Fibroblast of gingiva (primary cell): ENCODE data around the gene CAT.
A peak's percentile ranks its signal among the peaks of the same experiment; 100 is the strongest.

Experiments
- DNase-seq: peaks from one replicate; pipeline ENCODE4 v3.0.0-alpha.2; 2011; ENCODE audit warnings: low read depth

CAT gene

DNA sequence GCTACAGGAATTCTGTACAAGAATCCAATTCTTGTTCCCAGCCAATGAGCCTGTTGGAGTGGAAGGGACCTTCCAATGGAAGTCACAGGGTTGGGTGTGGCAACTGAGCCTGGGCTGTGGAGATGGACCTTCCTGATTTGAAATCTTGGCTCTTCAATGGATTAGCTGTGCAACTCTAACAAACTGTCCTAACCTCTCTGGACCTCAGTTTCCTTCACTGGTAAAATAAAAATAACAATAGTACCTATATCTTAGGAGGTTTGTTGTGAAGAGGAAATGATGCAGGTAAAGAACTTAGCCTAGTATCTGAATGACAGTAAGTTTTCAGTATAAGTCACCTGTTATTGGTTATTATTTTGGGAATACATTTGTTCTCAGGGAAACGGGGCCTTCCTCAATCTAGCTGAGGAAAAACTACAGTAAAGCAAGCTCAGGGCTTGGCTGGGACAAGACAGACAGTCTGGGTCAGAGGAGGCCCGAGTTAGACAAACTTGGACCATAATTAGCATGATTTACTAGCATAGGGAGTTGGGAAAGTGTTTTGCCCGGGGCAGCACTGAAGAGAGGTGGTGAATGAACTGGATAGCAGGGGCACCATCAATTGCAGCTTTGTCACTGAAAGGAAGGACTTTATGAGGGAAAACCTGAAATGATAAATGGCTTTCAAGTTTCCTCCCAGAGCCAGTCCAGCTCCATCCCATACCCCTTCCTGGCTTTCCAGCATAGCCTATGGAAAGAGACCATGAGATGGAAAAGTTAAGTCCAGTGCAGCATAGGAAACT, 61.2 kb downstream of the CAT start:
- DNase-seq: no peak

- peak; percentile 86 for DNase-seq
Observed at GRCh38 chr11:34501500-34501899, 62.8 kb downstream of the CAT start.

GRCh38 chr11:34501949-34502348, 63.2 kb downstream of the CAT start:
- DNase-seq: no peak

GRCh38 chr11:34502949-34503348, 64.2 kb downstream of the CAT start:
- no peak for DNase-seq

GRCh38 chr11:34505874-34506273, 67.1 kb downstream of the CAT start:
- DNase-seq: no peak

DNA sequence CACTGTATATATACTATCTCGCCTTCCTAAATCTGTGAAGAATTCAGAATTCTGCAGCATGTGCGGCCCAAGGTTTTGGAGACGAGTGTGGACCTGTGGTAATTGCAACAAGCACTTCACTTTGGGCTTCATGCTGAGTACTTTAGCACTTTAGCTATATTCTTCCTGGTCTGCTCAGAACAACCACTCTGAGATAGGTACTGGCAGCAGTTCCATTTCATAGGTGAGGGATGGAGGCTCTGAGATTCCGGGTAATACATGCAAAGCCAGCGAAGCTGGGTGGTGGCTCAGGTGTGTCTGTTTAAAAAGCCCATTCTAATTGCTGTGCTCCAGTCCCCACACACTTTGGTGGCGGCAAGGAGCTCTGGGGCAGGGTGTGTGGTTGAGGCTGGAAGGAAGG, 68.4 kb downstream of the CAT start:
- no peak for DNase-seq

GRCh38 chr11:34507610-34508009, 68.9 kb downstream of the CAT start:
- no peak for DNase-seq

- no peak for DNase-seq
Observed at GRCh38 chr11:34508524-34508923, 69.8 kb downstream of the CAT start.

DNA sequence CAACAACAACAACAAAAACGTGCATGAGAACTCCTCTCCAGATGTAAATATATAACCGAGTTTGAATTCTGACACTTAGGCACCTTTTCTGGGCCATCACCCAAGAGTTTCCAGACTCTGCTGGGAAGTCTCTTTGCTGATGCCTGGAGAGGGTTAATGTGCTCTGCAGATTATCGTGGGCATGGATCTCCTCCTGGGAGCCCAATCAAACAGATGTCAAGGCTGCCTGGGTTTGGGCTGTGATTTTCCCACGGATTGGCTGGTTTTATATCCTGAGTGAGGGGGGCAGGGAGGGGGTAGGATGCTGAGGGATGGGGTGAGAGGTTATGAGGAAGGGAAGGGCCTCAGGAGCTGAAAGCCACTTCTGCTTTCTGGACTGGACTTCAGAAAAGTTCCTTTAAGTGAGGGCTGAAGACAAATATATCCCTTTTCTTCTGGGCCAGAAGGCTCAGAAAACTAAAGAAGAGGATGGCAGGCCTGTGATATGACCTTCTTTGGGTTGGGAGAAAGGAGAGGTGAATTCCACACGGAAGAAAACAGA, 70.7 kb downstream of the CAT start:
- no peak for DNase-seq

DNA sequence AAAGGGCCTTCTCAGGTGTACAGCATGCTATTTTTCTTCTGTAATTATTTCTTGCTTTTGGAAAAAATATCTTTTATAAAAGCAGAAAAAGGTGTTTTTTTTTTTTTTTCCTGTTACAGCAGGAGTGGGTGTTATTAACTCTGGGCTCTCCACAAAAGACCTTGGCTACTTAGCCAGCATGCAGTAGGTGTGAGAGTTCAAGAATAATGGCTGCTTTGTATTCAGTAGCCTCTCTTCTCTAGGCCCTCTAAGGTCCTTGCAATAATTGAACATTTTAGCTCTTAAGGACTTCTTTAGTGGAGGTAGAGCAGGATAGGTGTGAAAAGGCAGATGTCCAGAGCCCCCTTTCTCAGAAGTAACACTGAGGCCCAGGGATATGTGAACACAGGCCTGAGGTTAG, 71.5 kb downstream of the CAT start:
- DNase-seq: no peak

DNA sequence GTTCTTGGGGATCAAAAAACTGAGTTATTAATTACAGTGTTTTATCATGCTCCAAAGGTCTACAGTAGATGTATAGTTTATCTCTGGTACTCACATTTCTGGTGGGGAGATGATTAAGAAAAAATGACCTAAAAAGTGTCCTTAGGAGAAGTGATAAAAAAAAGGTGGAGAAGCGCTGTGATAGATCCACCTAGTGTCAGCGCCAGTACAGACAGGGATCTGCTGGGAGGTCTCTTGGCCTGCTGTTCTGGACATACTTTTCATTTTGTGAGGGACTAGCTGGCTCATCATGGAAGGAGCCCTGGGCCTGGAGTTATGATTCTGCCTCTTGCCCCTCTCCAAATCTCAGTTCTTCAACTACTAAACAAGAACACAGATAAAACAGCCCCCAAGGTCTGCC, 71.9 kb downstream of the CAT start:
- DNase-seq: no peak

GRCh38 chr11:34512840-34513681, 74.3 kb downstream of the CAT start:
- DNase-seq: peak; percentile 35

DNA sequence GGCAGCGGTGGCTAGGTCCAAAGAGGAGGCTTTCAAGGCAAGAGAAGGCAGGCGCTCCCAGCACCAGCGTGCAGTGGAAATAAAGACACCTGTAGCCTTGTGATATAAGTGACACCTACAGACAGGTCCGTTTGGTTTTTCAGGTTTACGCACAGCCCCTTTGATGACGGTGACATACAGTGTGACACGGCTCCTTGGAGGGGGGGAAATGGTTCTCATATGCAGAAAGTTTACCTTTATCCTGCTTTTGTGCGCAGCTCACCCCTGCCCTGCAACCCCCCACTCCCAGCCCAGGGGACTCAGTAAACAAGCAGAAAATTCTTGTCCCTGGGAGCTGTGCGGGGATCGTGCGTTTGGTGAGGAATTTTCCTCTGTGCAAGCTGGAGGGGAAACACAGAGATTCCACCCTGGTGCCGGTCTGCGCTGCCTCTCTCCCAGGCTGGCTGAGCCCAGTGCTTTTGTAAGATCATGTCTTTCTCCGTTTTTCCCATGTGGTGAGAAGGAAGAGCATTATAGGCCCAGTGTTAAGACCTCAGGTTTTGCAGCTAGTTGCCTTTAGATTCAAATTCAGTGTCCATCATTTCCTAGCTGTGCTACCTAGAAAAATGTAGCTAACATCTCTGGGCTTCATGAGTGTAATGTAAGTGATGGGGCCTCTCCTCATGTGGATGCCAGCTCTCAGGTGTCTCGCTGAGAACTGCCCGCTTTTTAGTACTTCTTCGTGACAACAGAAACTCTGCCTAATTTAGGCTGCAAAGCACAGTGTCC, 75.1 kb downstream of the CAT start, which contains the start of gene ELF5:
Gene ELF5 (minus strand): TSS at position 113 of the 768 bp plus-strand sequence. CDS start 8,045 bp downstream, outside the sequence.
- no peak for DNase-seq

- no peak for DNase-seq
Observed at GRCh38 chr11:34514597-34514996, 75.9 kb downstream of the CAT start.

DNA sequence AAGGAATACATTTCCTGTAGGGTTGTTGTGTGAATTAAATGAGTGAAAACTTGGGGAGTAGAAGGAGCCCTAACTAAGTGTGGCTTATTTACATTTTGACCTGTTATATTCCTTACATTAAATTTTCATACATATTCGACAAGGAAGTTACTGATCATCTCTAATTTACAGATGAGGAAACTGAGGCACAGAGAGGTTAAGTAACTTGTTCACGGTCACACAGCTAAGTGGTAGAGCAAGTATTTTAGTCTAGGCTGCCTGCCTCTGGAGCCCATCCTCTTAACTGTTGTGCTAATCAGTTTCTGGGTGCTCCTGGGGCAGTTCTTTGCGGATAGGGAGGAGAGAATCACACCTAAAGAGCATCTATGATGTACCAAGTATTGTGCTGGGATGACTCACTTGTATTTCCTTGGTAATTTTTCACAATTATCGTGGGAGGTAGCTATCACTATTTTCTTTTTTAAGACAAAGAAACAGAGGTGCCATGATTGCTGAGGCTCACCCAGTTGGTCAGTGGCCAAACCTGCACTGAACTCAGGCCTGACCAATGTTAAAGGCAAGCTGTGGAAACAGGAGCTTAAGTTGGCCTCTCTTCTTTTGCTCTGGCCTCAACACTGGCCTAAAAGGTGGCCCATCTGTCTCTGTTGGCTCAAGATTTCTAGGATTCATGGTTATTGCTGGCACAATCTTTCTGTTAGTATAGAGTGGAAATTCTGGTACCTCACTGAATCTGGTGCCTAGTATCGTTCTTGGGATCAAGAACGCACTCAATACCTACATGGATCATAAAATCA, 77.7 kb downstream of the CAT start:
- DNase-seq: no peak

- no peak for DNase-seq
Observed at GRCh38 chr11:34519595-34520235, 81.0 kb downstream of the CAT start.

GRCh38 chr11:34521265-34521664, 82.5 kb downstream of the CAT start:
- no peak for DNase-seq
